Measurements from ENCODE around the gene MANEAL.

Gene MANEAL

GRCh38 chr1:37808369-37809319 lies 15.0 kb downstream of the MANEAL start:
- ATAC-seq: peak; percentile 87
- TF ChIP-seq ZNF8 (CRISPR knock-in tag; IDR thresholded peaks at IDR 0.05) (no peak), ZFP3 (CRISPR knock-in tag; IDR thresholded peaks at IDR 0.05) (no peak), CSRNP3 (CRISPR knock-in tag; IDR thresholded peaks at IDR 0.05) (no peak), CSDC2 (CRISPR knock-in tag; IDR thresholded peaks at IDR 0.05) (no peak)

- TF ChIP-seq ZFP3 (CRISPR knock-in tag; IDR thresholded peaks at IDR 0.05) (no peak), ZC3H10 (CRISPR knock-in tag; IDR thresholded peaks at IDR 0.05) (no peak), CREB5 (CRISPR knock-in tag; IDR thresholded peaks at IDR 0.05; ENCODE audit: low read depth) (no peak), TOX (CRISPR knock-in tag; IDR thresholded peaks at IDR 0.05; ENCODE audit: borderline replicate concordance) (no peak), POU6F1 (CRISPR knock-in tag; IDR thresholded peaks at IDR 0.05; ENCODE audit: borderline replicate concordance, low read depth) (no peak), PPARA (CRISPR knock-in tag; IDR thresholded peaks at IDR 0.05; ENCODE audit: borderline replicate concordance) (no peak), ZFP30 (CRISPR knock-in tag; IDR thresholded peaks at IDR 0.05) (no peak), GLIS3 (CRISPR knock-in tag; IDR thresholded peaks at IDR 0.05) (no peak), ZNF70 (CRISPR knock-in tag; IDR thresholded peaks at IDR 0.05) (no peak), BACH2 (CRISPR knock-in tag; IDR thresholded peaks at IDR 0.05; ENCODE audit: borderline replicate concordance) (no peak), TSHZ2 (CRISPR knock-in tag; IDR thresholded peaks at IDR 0.05) (no peak), CSRNP3 (CRISPR knock-in tag; IDR thresholded peaks at IDR 0.05) (no peak), ZNF565 (CRISPR knock-in tag; conservative IDR thresholded peaks at IDR 0.05; ENCODE audit: low read depth) (no peak), ISL1 (CRISPR knock-in tag; IDR thresholded peaks at IDR 0.05) (no peak), OSR1 (CRISPR knock-in tag; IDR thresholded peaks at IDR 0.05) (no peak), TCF4 (CRISPR knock-in tag; IDR thresholded peaks at IDR 0.05; ENCODE audit: borderline replicate concordance) (no peak)
- ATAC-seq: no peak
These were observed 16.3 kb downstream of the MANEAL start for GRCh38 chr1:37809942-37810341.

GRCh38 chr1:37811027-37811655 lies 17.5 kb downstream of the MANEAL start:
- ATAC-seq: peak; percentile 59
- no peak for TF ChIP-seq ZNF70 (CRISPR knock-in tag; IDR thresholded peaks at IDR 0.05)
- TF ChIP-seq CSDC2 (CRISPR knock-in tag; IDR thresholded peaks at IDR 0.05): no peak
- no peak for TF ChIP-seq ZNF8 (CRISPR knock-in tag; IDR thresholded peaks at IDR 0.05)
- no peak for TF ChIP-seq ZC3H10 (CRISPR knock-in tag; IDR thresholded peaks at IDR 0.05)
- TF ChIP-seq BACH2 (CRISPR knock-in tag; IDR thresholded peaks at IDR 0.05; ENCODE audit: borderline replicate concordance): no peak
- no peak for TF ChIP-seq ZNF565 (CRISPR knock-in tag; conservative IDR thresholded peaks at IDR 0.05; ENCODE audit: low read depth)
- TF ChIP-seq CSRNP3 (CRISPR knock-in tag; IDR thresholded peaks at IDR 0.05): no peak

Measured in SK-N-SH treated with all-trans-retinoic acid at 6 μM for 48 hours (cell line).